Activated B cell treated with CpG ODN at 0.5 μM for 24 hours (primary cell): Measurements from ENCODE around the gene TLR9. TPM values are rescaled to one million over a fixed set of nuclear protein-coding genes. Genes with fewer than 3 reads are reported as not detected.

Experiments
- ATAC-seq: fragments of 200-7000 bp; cut with Tn5 transposase; one replicate; pipeline ENCODE4 v1.10.0; 2021; ENCODE audit warnings: low read depth, mild to moderate bottlenecking, moderate library complexity
- CTCF ChIA-PET: fragments of 350-600 bp; sonication (Branson Sonifier 250); formaldehyde crosslinking; loops from one replicate; lab custom pipeline; 2021; ENCODE audit warnings: antibody characterized with exemption; lab: Charles Lee
- POLR2A ChIA-PET: fragments of 350-600 bp; sonication (Branson Sonifier 250); formaldehyde crosslinking; loops from one replicate; lab custom pipeline; 2021; ENCODE audit warnings: antibody characterized with exemption; lab: Charles Lee
- DNase-seq: peaks from one replicate; pipeline ENCODE4 v3.0.0; 2022
- H3K27ac Mint-ChIP-seq: one replicate; pipeline ENCODE4 v1.8.0; 2020; ENCODE audit warnings: mixed read lengths
- H3K27me3 Mint-ChIP-seq: one replicate; pipeline ENCODE4 v1.8.0; 2021; ENCODE audit warnings: mixed read lengths
- H3K36me3 Mint-ChIP-seq: one replicate; pipeline ENCODE4 v1.8.0; 2021; ENCODE audit warnings: low read depth, mixed read lengths
- H3K4me1 Mint-ChIP-seq: one replicate; pipeline ENCODE4 v1.8.0; 2021; ENCODE audit warnings: mixed read lengths
- H3K4me3 Mint-ChIP-seq: one replicate; pipeline ENCODE4 v1.8.0; 2020; ENCODE audit warnings: mild to moderate bottlenecking, mixed read lengths
- H3K9me3 Mint-ChIP-seq: one replicate; pipeline ENCODE4 v1.8.0; 2020; ENCODE audit warnings: mixed read lengths
- CTCF ChIP-seq: fragments of 200-600 bp; IDR thresholded peaks from one replicate; pipeline ENCODE4 v1.8.0; 2022; ENCODE audit warnings: antibody characterized with exemption, mild to moderate bottlenecking
- intact Hi-C: fragments of 100-400 bp; cut with micrococcal nuclease; formaldehyde crosslinking; loops from one replicate; pipeline ENCODE4 v1.15.1; 2024
- total RNA-seq: library from RNA; stranded (reverse); gene quantifications from 2 replicates; pipeline ENCODE4 v1.2.3, GENCODE V29; 2022

TLR9 gene
- total RNA-seq, 1 donor from 2014 or later: 10.4 TPM

GRCh38 chr3:52203701-52204100 is 21.7 kb downstream of the TLR9 start:
- ChIA-PET CTCF (no interaction called here), POLR2A (no interaction called here)
- DNase-seq: no peak
- TF ChIP-seq CTCF: no peak
- no peaks in the 10 kb centered on the region for H3K9me3 Mint-ChIP-seq
- H3K36me3 Mint-ChIP-seq: peaks cover 85% of the 10 kb centered on the region
- H3K4me3 Mint-ChIP-seq: no peak overlapping the region
- H3K27ac Mint-ChIP-seq: no peak overlapping the region
- H3K27me3 Mint-ChIP-seq: no peaks in the 10 kb centered on the region
- no peak for ATAC-seq
- intact Hi-C loops: no loop called here
- peaks cover 25% of the 10 kb centered on the region for H3K4me1 Mint-ChIP-seq

GRCh38 chr3:52202384-52203077 is 22.9 kb downstream of the TLR9 start:
- intact Hi-C loops: no loop called here
- DNase-seq: no peak
- no peak for ATAC-seq
- POLR2A ChIA-PET: no interaction called here
- no peak for TF ChIP-seq CTCF
- CTCF ChIA-PET: no interaction called here
- no peaks in the 10 kb centered on the region for H3K9me3 Mint-ChIP-seq
- no peaks in the 10 kb centered on the region for H3K27me3 Mint-ChIP-seq
- no peak overlapping the region for H3K4me3 Mint-ChIP-seq
- peaks cover 78% of the 10 kb centered on the region for H3K36me3 Mint-ChIP-seq
- H3K27ac Mint-ChIP-seq: no peak overlapping the region
- peaks cover 32% of the 10 kb centered on the region for H3K4me1 Mint-ChIP-seq

- intact Hi-C loops: no loop called here
- TF ChIP-seq CTCF: no peak
- H3K27me3 Mint-ChIP-seq: no peaks in the 10 kb centered on the region
- ATAC-seq: no peak
- CTCF ChIA-PET: no interaction called here
- H3K27ac Mint-ChIP-seq: no peak overlapping the region
- H3K9me3 Mint-ChIP-seq: no peaks in the 10 kb centered on the region
- no peak overlapping the region for H3K4me3 Mint-ChIP-seq
- H3K36me3 Mint-ChIP-seq: peaks cover 65% of the 10 kb centered on the region
- no peak for DNase-seq
- H3K4me1 Mint-ChIP-seq: peaks cover 38% of the 10 kb centered on the region
- POLR2A ChIA-PET: interaction anchor here (0.6 to 1.2 kb wide), 3 partner anchors 8 to 204 kb away, joined by 3 to 5 read pairs (median 3); partner anchors contain the start of gene POC1A
Observed at GRCh38 chr3:52200981-52201679, 24.3 kb downstream of the TLR9 start.

GRCh38 chr3:52198643-52199608 is 26.5 kb downstream of the TLR9 start:
- intact Hi-C loops: loop anchor here (1.0 to 2.0 kb wide), 2 partner anchors 26 to 142 kb away; partner anchors contain the start of genes DUSP7 and TLR9
- CTCF ChIA-PET: no interaction called here
- H3K27ac Mint-ChIP-seq: peak overlapping the region; percentile 82
- peaks cover 38% of the 10 kb centered on the region for H3K4me1 Mint-ChIP-seq
- H3K9me3 Mint-ChIP-seq: no peaks in the 10 kb centered on the region
- H3K36me3 Mint-ChIP-seq: peaks cover 43% of the 10 kb centered on the region
- no peak for TF ChIP-seq CTCF
- POLR2A ChIA-PET: no interaction called here
- ATAC-seq (no peak), DNase-seq (no peak)
- no peaks in the 10 kb centered on the region for H3K27me3 Mint-ChIP-seq
- H3K4me3 Mint-ChIP-seq: peak overlapping the region; percentile 97
